ENCODE data around the gene PRR7.

PRR7 gene

GRCh38 chr5:177502886-177503285 lies 56.3 kb downstream of the PRR7 start:
- DNase-seq = no peak

GRCh38 chr5:177503351-177504085 lies 56.9 kb downstream of the PRR7 start:
- DNase-seq = no peak

- no peak for DNase-seq
These were observed 57.8 kb downstream of the PRR7 start for GRCh38 chr5:177504086-177505056.

- no peak for DNase-seq
These were observed 58.5 kb downstream of the PRR7 start for GRCh38 chr5:177505075-177505474.
